Liver (tissue), 9 donors: Measurements from ENCODE around the gene ZNF618. TPM values are rescaled to one million over a fixed set of nuclear protein-coding genes. Genes with fewer than 3 reads are reported as not detected.

Experiments used
- DNase-seq: peaks from one replicate; pipeline ENCODE4 v3.0.0-alpha.2; 2017; ENCODE audit warnings: low spot score
- H3K27ac ChIP-seq, 2 donors: one replicate each; pipeline ENCODE4 v1.7.0; 2013; ENCODE audit warnings: inconsistent platforms in 2 of 2, low read length in 2 of 2, control low read depth in 1 of 2, low read depth in 1 of 2, mild to moderate bottlenecking in 1 of 2
- H3K27me3 ChIP-seq, 4 donors: one replicate each; pipeline versions ENCODE4 v1.6.1 to v1.7.0; 2013; ENCODE audit warnings: low read length in 3 of 4, inconsistent platforms in 1 of 4, mild to moderate bottlenecking in 1 of 4, moderate library complexity in 1 of 4; ENCODE audit not compliant: control insufficient read depth in 4 of 4, insufficient read depth in 4 of 4
- H3K36me3 ChIP-seq, 4 donors: one replicate each; pipeline versions ENCODE4 v1.6.1 to v1.7.0; 2013; ENCODE audit warnings: low read length in 3 of 4, mild to moderate bottlenecking in 3 of 4, low read depth in 1 of 4, moderate library complexity in 1 of 4; ENCODE audit not compliant: control insufficient read depth in 4 of 4, insufficient read depth in 3 of 4
- H3K4me1 ChIP-seq, 4 donors: one replicate each; pipeline versions ENCODE4 v1.6.1 to v1.7.0; 2013; ENCODE audit warnings: low read length in 3 of 4, mild to moderate bottlenecking in 3 of 4, moderate library complexity in 1 of 4; ENCODE audit not compliant: control insufficient read depth in 4 of 4, insufficient read depth in 4 of 4
- H3K4me3 ChIP-seq, 3 donors: one replicate each; pipeline versions ENCODE4 v1.6.1 to v1.7.0; 2013; ENCODE audit warnings: low read length in 3 of 3, control low read depth in 1 of 3, low read depth in 1 of 3, mild to moderate bottlenecking in 1 of 3
- H3K9ac ChIP-seq, 2 donors: one replicate each; pipeline ENCODE4 v1.7.0; 2013; ENCODE audit warnings: low read length in 2 of 2, mild to moderate bottlenecking in 2 of 2, moderate library complexity in 2 of 2, control low read depth in 1 of 2, low read depth in 1 of 2
- H3K9me3 ChIP-seq, 4 donors: one replicate each; pipeline versions ENCODE4 v1.6.1 to v1.7.0; 2013; ENCODE audit warnings: low read length in 3 of 4; ENCODE audit not compliant: control insufficient read depth in 4 of 4
- EGR1 ChIP-seq, 2 donors: IDR thresholded peaks; 2 replicates each; pipeline ENCODE4 v1.6.1; 2016 to 2018; ENCODE audit warnings: antibody characterized with exemption in 2 of 2, low read depth in 2 of 2
- FOXA2 ChIP-seq: IDR thresholded peaks from 2 replicates; pipeline ENCODE4 v1.6.1; 2016; ENCODE audit warnings: antibody characterized with exemption
- HNF4A ChIP-seq, 2 donors: conservative IDR thresholded peaks; 2 replicates each; pipeline ENCODE4 v1.6.1; 2016; ENCODE audit warnings: antibody characterized with exemption in 2 of 2, mild to moderate bottlenecking in 2 of 2
- HNF4G ChIP-seq: IDR thresholded peaks from 2 replicates; pipeline ENCODE4 v1.6.1; 2016; ENCODE audit warnings: antibody characterized with exemption
- JUND ChIP-seq, 2 donors: IDR thresholded peaks; 2 replicates each; pipeline ENCODE4 v1.6.1; 2016; ENCODE audit warnings: antibody characterized with exemption in 2 of 2
- NR2F2 ChIP-seq: IDR thresholded peaks from 2 replicates; pipeline ENCODE4 v1.6.1; 2016; ENCODE audit warnings: antibody characterized with exemption
- RXRA ChIP-seq, 2 donors: IDR thresholded peaks; 2 replicates each; pipeline ENCODE4 v1.6.1; 2017 to 2018; ENCODE audit warnings: antibody characterized with exemption in 2 of 2, mild to moderate bottlenecking in 1 of 2
- SP1 ChIP-seq: IDR thresholded peaks from 2 replicates; pipeline ENCODE4 v1.6.1; 2018; ENCODE audit warnings: antibody characterized with exemption, mild to moderate bottlenecking
- TAF1 ChIP-seq: conservative IDR thresholded peaks from 2 replicates; pipeline ENCODE4 v1.6.1; 2016; ENCODE audit warnings: antibody characterized with exemption, mild to moderate bottlenecking
- WGBS: extraction: QIAGEN DNeasy Blood & Tissue Kit; methylation state at CpG from one replicate; pipeline ENCODE4 v1.1.7; 2013; 5-methylcytosine and 5-hydroxymethylcytosine counted together
- polyA plus RNA-seq, 2 donors: library from polyadenylated mRNA; stranded (reverse) in 1 of 2; unstranded in 1 of 2; fragments of 200-250 nt in 1 of 2; fragments of >200 nt in 1 of 2; fragmentation: Nextera tagmentation in 1 of 2; extraction: Ambion mirVana in 1 of 2; gene quantifications; one replicate each; pipeline versions ENCODE4 v1.2.1 to v1.2.3, GENCODE V29; 2013 to 2015
- total RNA-seq, 2 donors: library from RNA; depleted of rRNA; stranded (reverse); fragments of >200 nt; gene quantifications; one replicate each; pipeline ENCODE4 v1.2.3, GENCODE V29; 2014
- TF ChIP-seq, protein P1 (sequence below): IDR thresholded peaks from 2 replicates; pipeline ENCODE4 v1.6.1; 2016; ENCODE audit warnings: antibody characterized with exemption, mild to moderate bottlenecking
- TF ChIP-seq, protein P2 (sequence below): IDR thresholded peaks from 2 replicates; pipeline ENCODE4 v1.6.1; 2016; ENCODE audit warnings: antibody characterized with exemption
- TF ChIP-seq, protein P3 (sequence below): IDR thresholded peaks from 2 replicates; pipeline ENCODE4 v1.6.1; 2016; ENCODE audit warnings: antibody characterized with exemption
- donor health status: healthy.
- donor health status: healthy.
- donor health status: healthy.
- donor health status: healthy.
- donor health status: healthy.

Gene ZNF618
- total and polyA plus RNA-seq, 4 donors, result 2.2 to 6.5 (median 3.7) TPM

DNA sequence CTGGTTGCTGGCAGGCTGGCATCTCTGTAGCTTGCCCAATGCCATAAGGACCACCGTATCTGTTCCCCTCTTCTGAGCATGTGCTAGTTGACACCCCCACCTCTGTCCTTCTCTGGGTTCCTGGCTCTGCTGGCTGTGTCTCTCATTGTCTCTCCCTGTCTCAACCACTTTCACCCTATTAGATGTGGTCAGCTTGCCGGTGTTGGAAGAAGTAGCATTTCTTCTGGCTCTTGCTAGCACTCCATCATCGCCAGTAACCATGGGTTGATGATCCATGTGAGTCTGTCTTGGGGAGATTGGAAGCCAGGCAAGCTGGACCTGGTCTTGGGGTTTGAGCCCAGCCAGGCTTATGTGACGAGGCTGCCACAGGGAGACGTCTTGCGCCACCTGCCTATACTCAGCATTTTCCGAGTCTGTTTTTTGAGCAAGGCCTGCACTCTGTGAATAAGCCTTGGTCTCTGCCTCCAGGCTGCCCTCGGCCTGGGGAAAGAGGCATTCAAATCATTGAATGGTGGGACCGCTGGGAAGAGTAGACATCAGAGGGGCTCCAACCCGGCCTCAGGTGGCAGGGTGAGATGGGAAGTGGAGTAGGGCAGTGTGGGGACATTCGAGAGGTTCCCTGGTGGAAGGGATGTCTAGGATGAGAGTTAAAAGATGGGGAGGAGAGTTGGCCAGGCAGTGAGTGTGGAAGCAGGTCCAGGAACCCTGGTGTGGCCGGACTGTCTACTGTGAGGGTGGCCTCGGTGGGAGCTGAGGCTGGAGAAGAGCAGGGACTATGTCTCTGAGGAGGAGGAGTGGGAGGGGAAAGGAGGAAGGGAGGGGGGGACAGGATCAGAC is 74.3 kb downstream of the ZNF618 start:
- no peaks in the 10 kb centered on the region for H3K27me3 ChIP-seq
- H3K27ac ChIP-seq, result no peak overlapping the region
- TF ChIP-seq FOXA2, result no peak
- TF ChIP-seq, protein P1, sequence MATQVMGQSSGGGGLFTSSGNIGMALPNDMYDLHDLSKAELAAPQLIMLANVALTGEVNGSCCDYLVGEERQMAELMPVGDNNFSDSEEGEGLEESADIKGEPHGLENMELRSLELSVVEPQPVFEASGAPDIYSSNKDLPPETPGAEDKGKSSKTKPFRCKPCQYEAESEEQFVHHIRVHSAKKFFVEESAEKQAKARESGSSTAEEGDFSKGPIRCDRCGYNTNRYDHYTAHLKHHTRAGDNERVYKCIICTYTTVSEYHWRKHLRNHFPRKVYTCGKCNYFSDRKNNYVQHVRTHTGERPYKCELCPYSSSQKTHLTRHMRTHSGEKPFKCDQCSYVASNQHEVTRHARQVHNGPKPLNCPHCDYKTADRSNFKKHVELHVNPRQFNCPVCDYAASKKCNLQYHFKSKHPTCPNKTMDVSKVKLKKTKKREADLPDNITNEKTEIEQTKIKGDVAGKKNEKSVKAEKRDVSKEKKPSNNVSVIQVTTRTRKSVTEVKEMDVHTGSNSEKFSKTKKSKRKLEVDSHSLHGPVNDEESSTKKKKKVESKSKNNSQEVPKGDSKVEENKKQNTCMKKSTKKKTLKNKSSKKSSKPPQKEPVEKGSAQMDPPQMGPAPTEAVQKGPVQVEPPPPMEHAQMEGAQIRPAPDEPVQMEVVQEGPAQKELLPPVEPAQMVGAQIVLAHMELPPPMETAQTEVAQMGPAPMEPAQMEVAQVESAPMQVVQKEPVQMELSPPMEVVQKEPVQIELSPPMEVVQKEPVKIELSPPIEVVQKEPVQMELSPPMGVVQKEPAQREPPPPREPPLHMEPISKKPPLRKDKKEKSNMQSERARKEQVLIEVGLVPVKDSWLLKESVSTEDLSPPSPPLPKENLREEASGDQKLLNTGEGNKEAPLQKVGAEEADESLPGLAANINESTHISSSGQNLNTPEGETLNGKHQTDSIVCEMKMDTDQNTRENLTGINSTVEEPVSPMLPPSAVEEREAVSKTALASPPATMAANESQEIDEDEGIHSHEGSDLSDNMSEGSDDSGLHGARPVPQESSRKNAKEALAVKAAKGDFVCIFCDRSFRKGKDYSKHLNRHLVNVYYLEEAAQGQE, result no peak
- TF ChIP-seq, protein P2, sequence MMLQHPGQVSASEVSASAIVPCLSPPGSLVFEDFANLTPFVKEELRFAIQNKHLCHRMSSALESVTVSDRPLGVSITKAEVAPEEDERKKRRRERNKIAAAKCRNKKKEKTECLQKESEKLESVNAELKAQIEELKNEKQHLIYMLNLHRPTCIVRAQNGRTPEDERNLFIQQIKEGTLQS, result no peak
- no peak for TF ChIP-seq HNF4G
- TF ChIP-seq JUND (IDR thresholded peaks at IDR 0.05), result no peak
- no peak for TF ChIP-seq SP1
- H3K9me3 ChIP-seq, result no peaks in the 10 kb centered on the region
- H3K36me3 ChIP-seq, result no peaks in the 10 kb centered on the region
- 96% methylated on average over 13 of the region's 13 CpGs for WGBS
- peaks cover 3 to 14% (median 5%) of the 10 kb centered on the region in 4 donors for H3K4me1 ChIP-seq
- no peak overlapping the region for H3K4me3 ChIP-seq
- DNase-seq, result no peak
- no peak overlapping the region for H3K9ac ChIP-seq

DNA sequence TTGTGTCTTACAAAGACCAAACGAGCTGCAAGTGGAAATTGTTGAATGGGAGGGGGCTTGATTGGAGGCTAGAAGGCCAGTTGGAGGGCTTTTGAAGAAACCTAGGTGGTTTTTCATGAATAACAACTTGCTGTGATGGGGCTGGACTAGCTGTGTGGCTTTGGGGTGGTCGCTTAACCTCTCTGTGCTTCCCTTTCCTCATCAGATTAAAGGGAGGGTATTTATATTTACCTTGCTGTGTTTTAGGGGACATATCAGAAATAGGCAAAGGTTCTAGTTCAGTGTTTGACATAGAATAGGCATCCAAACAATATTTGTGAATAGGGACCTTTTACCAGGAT is 74.9 kb downstream of the ZNF618 start:
- Histone ChIP-seq H3K4me1 (peaks cover 3 to 17% (median 5%) of the 10 kb centered on the region in 4 donors), H3K9me3 (no peaks in the 10 kb centered on the region), H3K36me3 (no peaks in the 10 kb centered on the region), H3K27me3 (no peaks in the 10 kb centered on the region), H3K27ac (no peak overlapping the region), H3K4me3 (no peak overlapping the region), H3K9ac (no peak overlapping the region)
- TF ChIP-seq TAF1 (no peak), HNF4A (conservative IDR thresholded peaks at IDR 0.05) (no peak), JUND (IDR thresholded peaks at IDR 0.05) (no peak), NR2F2 (no peak), HNF4G (no peak), RXRA (IDR thresholded peaks at IDR 0.05) (no peak), EGR1 (IDR thresholded peaks at IDR 0.05; ENCODE audit: low read depth in 2 of 2) (no peak)
- TF ChIP-seq, protein P3, sequence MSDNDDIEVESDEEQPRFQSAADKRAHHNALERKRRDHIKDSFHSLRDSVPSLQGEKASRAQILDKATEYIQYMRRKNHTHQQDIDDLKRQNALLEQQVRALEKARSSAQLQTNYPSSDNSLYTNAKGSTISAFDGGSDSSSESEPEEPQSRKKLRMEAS, result no peak
- TF ChIP-seq, protein P1, result no peak
- no peak for DNase-seq
- 94% methylated on average over 2 of the region's 2 CpGs for WGBS
